Erythroblast (primary cell): ENCODE data around the gene BRD7.

Experiments used
- GATA1 ChIP-seq: IDR thresholded peaks from 2 replicates; pipeline ENCODE4 v1.6.1; 2011; ENCODE audit warnings: low read depth, mild to moderate bottlenecking, control low read depth, low read length, moderate library complexity
- POLR2A ChIP-seq: IDR thresholded peaks from 2 replicates; pipeline ENCODE4 v1.6.1; 2011; ENCODE audit warnings: mild to moderate bottlenecking, low read length

DNA sequence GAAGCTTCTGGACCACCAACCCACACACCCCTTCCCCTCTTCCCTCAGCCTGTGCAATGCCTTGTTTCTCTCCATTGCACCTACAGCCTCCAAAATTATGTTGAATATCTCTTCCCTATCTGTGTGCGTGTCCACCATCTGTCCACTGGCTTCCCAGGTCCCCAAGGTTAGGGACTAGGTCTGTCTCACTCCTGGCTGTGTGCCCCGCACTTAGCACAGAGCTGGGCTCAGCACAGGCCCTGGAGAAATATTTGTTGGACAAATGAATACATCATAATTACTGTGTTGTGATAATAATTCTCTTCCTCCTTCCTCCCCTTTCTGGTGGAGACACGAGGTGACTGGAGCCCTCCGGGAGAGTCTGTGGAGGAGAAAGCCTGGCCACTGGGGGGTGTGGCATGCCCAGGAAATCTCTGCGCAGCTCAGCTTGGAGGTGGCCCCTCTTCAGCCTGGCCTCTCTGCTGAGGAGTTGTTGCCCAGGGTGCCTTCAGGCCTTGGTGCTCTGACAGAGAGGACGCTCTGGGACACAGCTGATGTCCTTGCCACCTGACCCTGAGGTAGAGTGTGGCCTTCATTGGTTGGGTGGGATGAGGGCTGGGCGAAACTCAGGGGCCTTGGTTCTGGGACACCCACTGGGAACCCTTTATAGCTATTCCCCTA is 3.3 kb upstream of the BRD7 start:
- TF ChIP-seq POLR2A (no peak), GATA1 (no peak)
